OCI-LY1 (cell line): ENCODE data around the gene C1orf35.

Source experiments
- H2AFZ ChIP-seq: fragments of 200-600 bp; sonication (generic), shearing (Covaris generic); 2 replicates; pipeline ENCODE4 v1.6.0; 2014; ENCODE audit warnings: antibody characterized with exemption, mild to moderate bottlenecking, low read length
- H3F3A ChIP-seq: fragments of 200-600 bp; sonication (generic), shearing (Covaris generic); 2 replicates; pipeline ENCODE4 v1.6.0; 2014; ENCODE audit warnings: mild to moderate bottlenecking, antibody characterized with exemption, low read length, moderate library complexity; ENCODE audit not compliant: insufficient read depth
- H3K27ac ChIP-seq: fragments of 200-600 bp; sonication (generic); 2 replicates; pipeline ENCODE4 v1.5.1; 2014; ENCODE audit warnings: low read length, mixed run types, mild to moderate bottlenecking, low read depth; ENCODE audit not compliant: poor library complexity, severe bottlenecking
- H3K27me3 ChIP-seq: fragments of 200-600 bp; sonication (generic); 2 replicates; pipeline ENCODE4 v1.6.0; 2014; ENCODE audit warnings: antibody characterized with exemption, mild to moderate bottlenecking, low read length, moderate library complexity; ENCODE audit not compliant: insufficient read depth
- H3K36me3 ChIP-seq: fragments of 200-600 bp; sonication (generic); 2 replicates; pipeline ENCODE4 v1.6.1; 2014; ENCODE audit warnings: mild to moderate bottlenecking, antibody characterized with exemption, low read length, moderate library complexity, mixed read lengths; ENCODE audit not compliant: insufficient read depth
- H3K4me1 ChIP-seq: fragments of 200-600 bp; sonication (generic); 2 replicates; pipeline ENCODE4 v1.5.1; 2014; ENCODE audit warnings: mild to moderate bottlenecking, low read length, moderate library complexity; ENCODE audit not compliant: insufficient read depth, severe bottlenecking
- H3K4me2 ChIP-seq: fragments of 200-600 bp; sonication (generic), shearing (Covaris generic); 2 replicates; pipeline ENCODE4 v1.6.1; 2014; ENCODE audit warnings: low read length
- H3K4me3 ChIP-seq: fragments of 200-600 bp; sonication (generic); 2 replicates; pipeline ENCODE4 v1.5.1; 2014; ENCODE audit warnings: low read length, low read depth, mild to moderate bottlenecking, mixed read lengths; ENCODE audit not compliant: poor library complexity, severe bottlenecking
- H3K79me2 ChIP-seq: fragments of 200-600 bp; shearing (Covaris generic); 2 replicates; pipeline ENCODE4 v1.6.1; 2016; ENCODE audit warnings: mixed run types, low read length, mixed read lengths; ENCODE audit not compliant: insufficient read depth
- H3K9ac ChIP-seq: fragments of 200-600 bp; sonication (generic), shearing (Covaris generic); 2 replicates; pipeline ENCODE4 v1.6.1; 2014; ENCODE audit warnings: mild to moderate bottlenecking, low read length, mixed read lengths
- H3K9me2 ChIP-seq: fragments of 200-600 bp; sonication (generic), shearing (Covaris generic); 2 replicates; pipeline ENCODE4 v1.6.1; 2014; ENCODE audit warnings: low read depth, mild to moderate bottlenecking, low read length, mixed read lengths
- H3K9me3 ChIP-seq: fragments of 200-600 bp; shearing (Covaris generic); 2 replicates; pipeline ENCODE4 v1.6.1; 2014; ENCODE audit warnings: low read length, mixed read lengths
- H4K20me1 ChIP-seq: fragments of 200-600 bp; sonication (generic), shearing (Covaris generic); 2 replicates; pipeline ENCODE4 v1.6.0; 2016; ENCODE audit warnings: mild to moderate bottlenecking, low read length; ENCODE audit not compliant: insufficient read depth
- CTCF ChIP-seq: fragments of 200-600 bp; sonication (generic), shearing (Covaris generic); IDR thresholded peaks from 2 replicates; pipeline ENCODE4 v1.5.1; 2017; ENCODE audit warnings: mild to moderate bottlenecking, antibody characterized with exemption, low read length, moderate library complexity, mixed read lengths
- EZH2 ChIP-seq: fragments of 200-600 bp; sonication (generic), shearing (Covaris generic); IDR thresholded peaks from 2 replicates; pipeline ENCODE4 v1.8.0; 2017; ENCODE audit warnings: borderline replicate concordance, mixed run types, mild to moderate bottlenecking, antibody characterized with exemption, low read length, moderate library complexity, mixed read lengths

Gene C1orf35

GRCh38 chr1:228098323-228098931, 4.7 kb downstream of the C1orf35 start:
- H3K36me3 ChIP-seq, result peaks cover 80% of the 10 kb centered on the region
- H3K79me2 ChIP-seq, result peaks cover 35% of the 10 kb centered on the region
- no peak overlapping the region for H3K4me3 ChIP-seq
- H3K9me2 ChIP-seq, result no peaks in the 10 kb centered on the region
- peaks cover 9% of the 10 kb centered on the region for H3F3A ChIP-seq
- no peak overlapping the region for H2AFZ ChIP-seq
- H3K4me1 ChIP-seq, result peaks cover 12% of the 10 kb centered on the region
- no peaks in the 10 kb centered on the region for H3K27me3 ChIP-seq
- H3K4me2 ChIP-seq, result no peak overlapping the region
- TF ChIP-seq CTCF, result no peak
- TF ChIP-seq EZH2, result no peak
- no peaks in the 10 kb centered on the region for H4K20me1 ChIP-seq
- H3K9ac ChIP-seq, result no peak overlapping the region
- no peak overlapping the region for H3K27ac ChIP-seq
- H3K9me3 ChIP-seq, result peaks cover 14% of the 10 kb centered on the region

GRCh38 chr1:228097333-228098081, 5.6 kb downstream of the C1orf35 start:
- Histone ChIP-seq H3F3A (peaks cover 9% of the 10 kb centered on the region), H2AFZ (no peak overlapping the region), H3K9me2 (no peaks in the 10 kb centered on the region), H3K4me3 (no peak overlapping the region), H3K27ac (no peak overlapping the region), H3K79me2 (peaks cover 44% of the 10 kb centered on the region), H3K9ac (no peak overlapping the region), H3K27me3 (no peaks in the 10 kb centered on the region), H3K9me3 (peaks cover 14% of the 10 kb centered on the region), H4K20me1 (no peaks in the 10 kb centered on the region), H3K4me1 (peaks cover 11% of the 10 kb centered on the region), H3K36me3 (peaks cover 89% of the 10 kb centered on the region), H3K4me2 (no peak overlapping the region)
- no peak for TF ChIP-seq CTCF
- TF ChIP-seq EZH2, result no peak

- no peaks in the 10 kb centered on the region for H3K27me3 ChIP-seq
Observed at GRCh38 chr1:228096416-228097332, 6.5 kb downstream of the C1orf35 start.

More at GRCh38 chr1:228096416-228097332, 6.5 kb downstream of the C1orf35 start:
- no peak overlapping the region for H3K4me3 ChIP-seq
- no peak overlapping the region for H3K4me2 ChIP-seq
- H2AFZ ChIP-seq, result no peak overlapping the region
- H3F3A ChIP-seq, result peaks cover 7% of the 10 kb centered on the region
- H3K9ac ChIP-seq, result no peak overlapping the region
- TF ChIP-seq CTCF (no peak), EZH2 (no peak)
- peaks cover 4% of the 10 kb centered on the region for H3K4me1 ChIP-seq
- H4K20me1 ChIP-seq, result no peaks in the 10 kb centered on the region
- H3K9me2 ChIP-seq, result no peaks in the 10 kb centered on the region
- no peak overlapping the region for H3K27ac ChIP-seq
- peaks cover 97% of the 10 kb centered on the region for H3K36me3 ChIP-seq
- H3K9me3 ChIP-seq, result peaks cover 14% of the 10 kb centered on the region
- peaks cover 52% of the 10 kb centered on the region for H3K79me2 ChIP-seq
